ENCODE results near the gene LRRC1. TPM values are rescaled to one million over a fixed set of nuclear protein-coding genes. Genes with fewer than 3 reads are reported as not detected.

LRRC1 gene
- total and polyA plus RNA-seq, 4 donors: 0.36 to 6.4 (median 0.94) TPM

DNA sequence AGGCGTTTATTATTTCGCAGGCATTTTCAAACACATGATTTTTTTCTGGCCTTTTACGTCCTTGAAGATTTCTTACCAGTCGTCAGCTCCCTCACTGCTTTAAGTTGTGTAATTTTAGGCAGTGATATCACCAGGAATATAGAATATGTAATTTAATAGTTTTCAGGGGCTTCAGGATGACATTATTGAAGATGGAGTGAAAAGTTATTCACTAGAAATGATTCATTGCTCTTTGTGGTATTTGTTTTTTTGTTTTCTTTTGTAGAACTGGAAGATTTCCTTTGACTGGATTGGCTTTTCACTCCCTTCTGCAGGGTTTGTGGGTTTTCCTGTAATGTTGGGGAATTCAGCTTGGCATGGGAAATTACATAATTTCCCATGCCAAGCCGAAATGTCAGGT, 2.0 kb downstream of the LRRC1 start:
- no peak overlapping the region for H3K4me3 ChIP-seq (ENCODE audit: low read depth in 1 of 3, low read length in 3 of 3)
- H3K27ac ChIP-seq (ENCODE audit: low read depth in 1 of 2, low read length in 2 of 2): no peak overlapping the region
- no peaks in the 10 kb centered on the region for H3K36me3 ChIP-seq (ENCODE audit: control insufficient read depth in 4 of 4, insufficient read depth in 3 of 4, low read depth in 1 of 4, low read length in 3 of 4)
- peaks cover 0 to 13% (median 3%) of the 10 kb centered on the region in 4 donors for H3K27me3 ChIP-seq (ENCODE audit: control insufficient read depth in 4 of 4, insufficient read depth in 4 of 4, low read length in 3 of 4)
- H3K9me3 ChIP-seq (ENCODE audit: control insufficient read depth in 4 of 4, low read length in 3 of 4): no peaks in the 10 kb centered on the region
- no peak for DNase-seq (ENCODE audit: low spot score)
- TF ChIP-seq, protein P1, sequence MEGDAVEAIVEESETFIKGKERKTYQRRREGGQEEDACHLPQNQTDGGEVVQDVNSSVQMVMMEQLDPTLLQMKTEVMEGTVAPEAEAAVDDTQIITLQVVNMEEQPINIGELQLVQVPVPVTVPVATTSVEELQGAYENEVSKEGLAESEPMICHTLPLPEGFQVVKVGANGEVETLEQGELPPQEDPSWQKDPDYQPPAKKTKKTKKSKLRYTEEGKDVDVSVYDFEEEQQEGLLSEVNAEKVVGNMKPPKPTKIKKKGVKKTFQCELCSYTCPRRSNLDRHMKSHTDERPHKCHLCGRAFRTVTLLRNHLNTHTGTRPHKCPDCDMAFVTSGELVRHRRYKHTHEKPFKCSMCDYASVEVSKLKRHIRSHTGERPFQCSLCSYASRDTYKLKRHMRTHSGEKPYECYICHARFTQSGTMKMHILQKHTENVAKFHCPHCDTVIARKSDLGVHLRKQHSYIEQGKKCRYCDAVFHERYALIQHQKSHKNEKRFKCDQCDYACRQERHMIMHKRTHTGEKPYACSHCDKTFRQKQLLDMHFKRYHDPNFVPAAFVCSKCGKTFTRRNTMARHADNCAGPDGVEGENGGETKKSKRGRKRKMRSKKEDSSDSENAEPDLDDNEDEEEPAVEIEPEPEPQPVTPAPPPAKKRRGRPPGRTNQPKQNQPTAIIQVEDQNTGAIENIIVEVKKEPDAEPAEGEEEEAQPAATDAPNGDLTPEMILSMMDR (IDR thresholded peaks at IDR 0.05; ENCODE audit: low read depth, low read length, missing input control): no peak
- TF ChIP-seq ZBTB33 (IDR thresholded peaks at IDR 0.05) (no peak), GABPA (IDR thresholded peaks at IDR 0.05 in 1 of 2, conservative IDR thresholded peaks at IDR 0.05 in 1 of 2) (no peak), SP1 (IDR thresholded peaks at IDR 0.05) (no peak), HNF4G (IDR thresholded peaks at IDR 0.05) (no peak), JUND (IDR thresholded peaks at IDR 0.05) (no peak), FOXA2 (IDR thresholded peaks at IDR 0.05) (no peak), RAD21 (IDR thresholded peaks at IDR 0.05) (no peak), NR2F2 (IDR thresholded peaks at IDR 0.05) (no peak), FOXA1 (IDR thresholded peaks at IDR 0.05) (no peak), EGR1 (IDR thresholded peaks at IDR 0.05; ENCODE audit: low read depth in 2 of 2) (no peak)
- WGBS: 84% methylated on average over 5 of the region's 5 CpGs
- H3K4me1 ChIP-seq (ENCODE audit: control insufficient read depth in 4 of 4, insufficient read depth in 4 of 4, low read length in 3 of 4): peaks cover 6 to 24% (median 19%) of the 10 kb centered on the region in 4 donors
- no peak overlapping the region for H3K9ac ChIP-seq (ENCODE audit: low read depth in 1 of 2, low read length in 2 of 2)

GRCh38 chr6:53797304-53797703, 2.5 kb downstream of the LRRC1 start:
- Histone ChIP-seq H3K9me3 (ENCODE audit: control insufficient read depth in 4 of 4, low read length in 3 of 4) (no peaks in the 10 kb centered on the region), H3K4me3 (ENCODE audit: low read depth in 1 of 3, low read length in 3 of 3) (no peak overlapping the region), H3K27ac (ENCODE audit: low read depth in 1 of 2, low read length in 2 of 2) (no peak overlapping the region), H3K36me3 (ENCODE audit: control insufficient read depth in 4 of 4, insufficient read depth in 3 of 4, low read depth in 1 of 4, low read length in 3 of 4) (no peaks in the 10 kb centered on the region), H3K27me3 (ENCODE audit: control insufficient read depth in 4 of 4, insufficient read depth in 4 of 4, low read length in 3 of 4) (peaks cover 0 to 8% (median 3%) of the 10 kb centered on the region in 4 donors), H3K9ac (ENCODE audit: low read depth in 1 of 2, low read length in 2 of 2) (no peak overlapping the region), H3K4me1 (ENCODE audit: control insufficient read depth in 4 of 4, insufficient read depth in 4 of 4, low read length in 3 of 4) (peaks cover 6 to 24% (median 19%) of the 10 kb centered on the region in 4 donors)
- TF ChIP-seq GABPA (IDR thresholded peaks at IDR 0.05 in 1 of 2, conservative IDR thresholded peaks at IDR 0.05 in 1 of 2): no peak
- TF ChIP-seq FOXA1 (IDR thresholded peaks at IDR 0.05): no peak
- TF ChIP-seq HNF4G (IDR thresholded peaks at IDR 0.05): no peak
- TF ChIP-seq YY1 (IDR thresholded peaks at IDR 0.05): no peak
- TF ChIP-seq RXRA (IDR thresholded peaks at IDR 0.05): no peak
- no peak for TF ChIP-seq RAD21 (IDR thresholded peaks at IDR 0.05)
- TF ChIP-seq NR2F2 (IDR thresholded peaks at IDR 0.05): no peak
- TF ChIP-seq FOXA2 (IDR thresholded peaks at IDR 0.05): no peak
- TF ChIP-seq SP1 (IDR thresholded peaks at IDR 0.05): no peak
- TF ChIP-seq, protein P1 (IDR thresholded peaks at IDR 0.05; ENCODE audit: low read depth, low read length, missing input control): no peak
- TF ChIP-seq EGR1 (IDR thresholded peaks at IDR 0.05; ENCODE audit: low read depth in 2 of 2): no peak
- WGBS: 95% methylated on average over 2 of the region's 2 CpGs
- DNase-seq (ENCODE audit: low spot score): no peak

All from liver (tissue), 9 donors.